C1 segment of cervical spinal cord (tissue), 14 donors: ENCODE results near the gene SAMD4B.

Experiments used
- DNase-seq, 14 donors: peaks; one replicate each; lab custom pipeline; 2025; lab: John Stamatoyannopoulos, UW

The SAMD4B gene

DNA sequence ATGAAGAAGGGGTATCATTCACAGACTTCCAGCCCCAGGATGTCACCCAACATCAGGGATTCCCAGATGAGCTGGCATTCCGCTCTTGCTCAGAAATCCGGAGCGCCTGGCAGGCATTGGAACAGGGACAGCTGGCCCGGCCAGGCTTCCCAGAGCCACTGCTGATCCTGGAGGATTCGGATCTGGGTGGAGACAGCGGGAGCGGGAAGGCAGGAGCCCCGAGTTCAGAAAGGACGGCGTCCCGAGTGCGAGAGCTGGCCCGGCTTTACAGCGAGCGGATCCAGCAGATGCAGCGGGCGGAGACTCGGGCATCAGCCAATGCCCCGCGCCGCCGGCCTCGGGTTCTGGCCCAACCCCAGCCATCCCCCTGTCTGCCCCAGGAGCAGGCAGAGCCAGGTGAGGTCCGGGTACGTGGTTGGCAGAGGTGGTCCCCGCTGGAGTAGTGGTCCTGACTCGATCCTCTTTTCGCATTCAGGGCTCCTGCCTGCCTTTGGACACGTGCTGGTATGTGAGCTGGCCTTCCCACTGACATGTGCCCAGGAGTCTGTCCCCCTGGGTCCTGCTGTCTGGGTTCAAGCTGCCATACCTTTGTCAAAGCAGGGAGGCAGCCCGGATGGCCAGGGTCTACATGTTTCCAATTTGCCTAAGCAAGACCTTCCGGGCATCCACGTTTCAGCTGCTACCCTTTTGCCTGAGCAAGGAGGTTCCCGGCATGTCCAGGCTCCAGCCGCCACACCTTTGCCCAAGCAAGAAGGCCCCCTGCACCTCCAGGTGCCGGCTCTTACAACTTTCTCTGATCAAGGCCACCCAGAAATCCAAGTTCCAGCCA is 81.3 kb downstream of the SAMD4B start:
- DNase-seq = no peak

DNA sequence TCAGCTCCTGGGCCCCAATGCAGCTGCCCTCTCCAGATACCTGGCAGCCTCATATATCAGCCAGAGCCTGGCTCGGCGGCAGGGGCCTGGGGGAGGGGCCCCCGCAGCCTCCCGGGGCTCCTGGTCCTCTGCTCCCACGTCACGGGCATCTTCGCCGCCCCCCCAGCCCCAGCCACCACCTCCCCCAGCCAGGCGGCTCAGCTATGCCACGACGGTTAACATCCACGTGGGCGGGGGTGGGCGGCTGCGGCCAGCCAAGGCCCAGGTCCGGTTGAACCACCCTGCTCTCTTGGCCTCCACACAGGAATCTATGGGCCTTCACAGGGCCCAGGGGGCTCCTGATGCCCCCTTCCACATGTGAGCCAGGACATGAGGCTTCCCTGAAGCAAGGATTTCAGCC is 82.7 kb downstream of the SAMD4B start:
- DNase-seq = no peak

DNA sequence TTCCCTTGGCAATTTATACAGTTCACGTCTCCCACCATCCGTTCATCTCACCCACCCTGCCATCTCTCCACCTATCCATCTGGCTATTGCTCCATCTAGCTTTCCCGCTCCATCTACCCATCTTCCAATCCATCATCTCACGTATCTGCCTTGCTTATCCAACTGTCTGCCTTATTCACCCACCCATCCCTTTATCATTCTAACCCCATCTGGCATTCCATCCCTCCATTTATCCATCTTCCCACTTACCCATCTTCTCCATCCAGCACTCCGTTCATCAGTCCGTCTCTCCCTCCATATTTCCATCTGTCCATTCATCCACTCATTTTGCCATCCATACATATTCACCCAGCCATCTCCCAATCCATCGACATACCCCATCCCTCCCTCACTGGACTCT is 83.5 kb downstream of the SAMD4B start:
- DNase-seq = no peak

DNA sequence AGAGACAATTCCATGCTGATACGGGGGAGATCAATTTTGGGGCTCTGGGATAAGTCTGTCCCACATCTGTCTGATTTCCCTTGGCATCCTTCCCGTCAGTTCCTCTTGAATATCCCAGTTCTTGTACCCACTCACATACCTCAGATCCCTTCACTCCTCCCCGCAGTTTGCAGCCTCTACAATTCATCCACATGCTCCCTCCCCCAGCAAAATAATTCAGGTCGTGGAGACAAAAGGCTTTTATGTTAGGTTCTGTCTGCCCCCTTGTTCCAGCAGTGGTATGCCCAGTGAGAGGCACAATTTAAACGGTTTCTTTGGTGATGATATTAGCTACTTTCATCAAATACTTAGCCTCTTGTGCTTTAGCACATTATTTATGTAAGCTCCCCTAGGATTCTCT is 83.9 kb downstream of the SAMD4B start:
- no peak for DNase-seq

GRCh38 chr19:39427707-39428106 is 85.5 kb downstream of the SAMD4B start:
- no peak for DNase-seq

- no peak for DNase-seq
These were observed 86.3 kb downstream of the SAMD4B start for GRCh38 chr19:39428283-39429112.

DNA sequence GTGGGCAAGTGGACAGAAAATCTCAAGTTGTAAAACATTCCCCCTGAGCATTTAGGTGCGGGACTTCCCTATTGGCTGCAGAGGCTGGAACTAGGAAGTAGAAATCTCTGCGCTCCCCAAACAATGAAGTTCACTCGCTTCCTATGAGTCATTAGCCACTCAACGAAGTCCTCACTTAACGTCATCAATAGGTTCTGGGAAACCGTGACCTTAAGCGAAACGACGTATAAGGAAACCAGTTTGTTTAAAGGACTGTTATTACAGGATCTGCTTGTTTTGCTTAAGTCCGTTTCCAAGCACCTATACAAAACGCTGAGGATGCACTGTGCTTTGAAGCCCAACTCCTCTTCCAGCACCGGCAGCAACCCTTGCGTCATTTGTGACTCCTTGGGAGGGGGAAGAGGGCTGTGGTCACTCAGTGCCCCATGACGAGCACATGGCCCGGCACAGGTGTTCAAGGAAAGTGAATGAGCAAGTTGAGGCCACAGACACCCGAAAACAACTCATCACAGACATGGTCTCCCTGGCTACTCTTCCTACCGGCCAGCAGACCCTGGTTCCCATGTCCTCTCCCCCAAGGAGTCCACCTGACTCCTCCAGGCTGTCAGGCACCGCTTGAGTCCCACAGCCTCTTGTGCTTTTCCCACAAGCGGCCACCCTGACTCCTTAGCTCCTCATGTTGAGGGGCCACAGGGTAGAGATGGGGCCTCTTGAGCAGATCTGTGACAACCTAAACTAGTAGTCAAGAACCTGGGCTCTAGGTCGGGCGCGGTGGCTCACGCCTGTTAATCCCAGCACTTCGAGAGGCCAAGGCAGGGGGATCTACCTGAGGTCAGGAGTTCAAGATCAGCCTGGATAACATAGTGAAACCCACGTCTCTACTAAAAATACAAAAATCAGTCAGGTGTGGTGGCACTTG is 88.7 kb downstream of the SAMD4B start:
- peak in 3 of 14 donors; percentile 9 to 38 (median 26) for DNase-seq

DNA sequence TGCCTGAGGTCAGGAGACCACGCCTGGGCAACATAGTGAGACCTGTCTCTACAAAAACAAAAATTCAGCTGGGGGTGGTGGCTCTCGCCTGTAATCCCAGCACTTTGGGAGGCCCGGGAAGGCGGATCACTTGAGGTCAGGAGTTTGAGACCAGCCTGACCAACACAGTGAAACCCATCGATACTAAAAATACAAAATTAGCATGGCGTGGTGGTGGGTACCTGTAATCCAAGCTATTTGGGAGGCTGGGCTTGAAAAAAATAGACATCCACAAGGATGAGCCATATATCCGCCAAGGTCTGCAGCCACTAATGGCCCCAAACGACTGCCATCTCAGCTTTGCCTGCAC is 90.4 kb downstream of the SAMD4B start:
- no peak for DNase-seq

- DNase-seq = no peak
These were observed 91.4 kb downstream of the SAMD4B start for GRCh38 chr19:39433480-39434079.

DNA sequence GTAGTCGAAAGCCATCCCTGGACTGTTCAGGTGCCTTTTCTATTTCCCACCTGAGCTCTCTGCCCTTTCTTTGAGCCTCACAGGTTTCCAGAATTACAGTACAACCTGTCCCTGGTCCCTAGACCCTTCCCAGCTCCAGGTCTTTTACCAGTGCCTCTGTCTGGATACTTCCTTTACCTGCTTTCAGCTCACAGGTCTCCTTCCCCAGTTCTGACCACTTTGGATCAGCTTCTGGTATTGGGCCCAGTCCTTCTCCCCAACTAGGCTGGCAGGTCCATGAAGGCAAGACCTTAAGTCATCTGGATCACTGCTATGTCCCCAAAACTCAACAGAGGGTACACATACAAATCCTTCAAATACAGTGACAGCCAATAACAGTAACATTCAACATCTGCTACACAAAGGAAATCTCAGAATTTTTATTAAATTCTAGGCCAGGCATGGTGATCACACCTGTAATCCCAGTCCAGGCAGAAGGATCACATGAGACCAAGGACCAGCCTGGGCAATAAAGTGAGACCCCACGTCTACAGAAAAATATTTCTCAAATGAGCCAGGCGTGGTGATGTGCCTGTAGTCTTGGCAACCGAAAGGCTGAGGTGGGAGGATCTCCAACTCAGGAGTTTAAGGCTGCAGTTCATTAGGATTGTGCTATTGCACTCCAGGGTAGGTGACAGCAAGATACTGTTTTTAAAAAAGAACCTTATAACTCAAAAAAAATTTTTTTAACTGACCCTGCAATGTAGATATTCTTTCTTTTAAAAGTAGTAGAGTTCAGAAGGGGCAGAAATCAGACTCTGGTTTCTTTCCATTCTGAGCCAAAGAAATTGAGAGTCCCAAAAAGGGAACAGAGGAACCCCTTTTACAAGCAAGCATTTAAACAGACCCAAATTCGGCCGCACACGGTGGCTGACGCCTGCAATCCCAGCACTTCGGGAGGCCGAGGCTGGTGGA is 92.2 kb downstream of the SAMD4B start:
- no peak for DNase-seq
